ENCODE measurements around the gene ADAMTS2.

- no peak for TF ChIP-seq RAD21 (IDR thresholded peaks at IDR 0.05; ENCODE audit: low read depth)
- TF ChIP-seq TAF1 (IDR thresholded peaks at IDR 0.05; ENCODE audit: low read depth), result no peak
- TF ChIP-seq CREB1 (IDR thresholded peaks at IDR 0.05; ENCODE audit: low read depth), result no peak
- no peak for TF ChIP-seq EP300 (IDR thresholded peaks at IDR 0.05; ENCODE audit: borderline replicate concordance)
- no peak for TF ChIP-seq FOXM1 (IDR thresholded peaks at IDR 0.05; ENCODE audit: borderline replicate concordance, low read depth)
- no peak for TF ChIP-seq YY1 (IDR thresholded peaks at IDR 0.05; ENCODE audit: low read depth)
- no peak for TF ChIP-seq TCF12 (IDR thresholded peaks at IDR 0.05; ENCODE audit: low read depth)
- no peak for TF ChIP-seq MAX (IDR thresholded peaks at IDR 0.05)
- TF ChIP-seq EGR1 (IDR thresholded peaks at IDR 0.05), result no peak
- no peak for TF ChIP-seq USF1 (IDR thresholded peaks at IDR 0.05)
- no peak for TF ChIP-seq ZBTB7A (IDR thresholded peaks at IDR 0.05; ENCODE audit: low read depth)
- no peak for TF ChIP-seq CEBPB (IDR thresholded peaks at IDR 0.05)
These were observed 215.1 kb downstream of the ADAMTS2 start for GRCh38 chr5:179130101-179130681.
